Parathyroid adenoma (tissue), 2 donors: ENCODE measurements around the gene TP73.

Experiments
- H2AFZ ChIP-seq: fragments of 300-600 bp; sonication (generic); one replicate; pipeline ENCODE4 v1.7.0; 2017; ENCODE audit warnings: antibody characterized with exemption, mild to moderate bottlenecking
- H3K27ac ChIP-seq: fragments of 300-600 bp; sonication (generic); one replicate; pipeline ENCODE4 v1.7.0; 2017
- H3K27me3 ChIP-seq: fragments of 300-600 bp; sonication (generic); one replicate; pipeline ENCODE4 v1.7.0; 2017; ENCODE audit warnings: low read length; ENCODE audit not compliant: control insufficient read depth, insufficient read depth
- H3K36me3 ChIP-seq: fragments of 300-600 bp; sonication (generic); one replicate; pipeline ENCODE4 v1.7.0; 2017; ENCODE audit warnings: low read length; ENCODE audit not compliant: control insufficient read depth, insufficient read depth
- H3K4me1 ChIP-seq: fragments of 300-600 bp; sonication (generic); one replicate; pipeline ENCODE4 v1.7.0; 2017; ENCODE audit warnings: control low read depth
- H3K4me2 ChIP-seq: fragments of 300-600 bp; sonication (generic); one replicate; pipeline ENCODE4 v1.7.0; 2017; ENCODE audit warnings: low read length
- H3K4me3 ChIP-seq: fragments of 300-600 bp; sonication (generic); one replicate; pipeline ENCODE4 v1.7.0; 2017; ENCODE audit warnings: low read depth, low read length
- H3K79me2 ChIP-seq: fragments of 300-600 bp; sonication (generic); one replicate; pipeline ENCODE4 v1.7.0; 2017; ENCODE audit warnings: control low read depth
- H3K9ac ChIP-seq: fragments of 300-600 bp; sonication (generic); one replicate; pipeline ENCODE4 v1.7.0; 2017; ENCODE audit warnings: mild to moderate bottlenecking
- H3K9me3 ChIP-seq: fragments of 300-600 bp; sonication (generic); one replicate; pipeline ENCODE4 v1.7.0; 2017; ENCODE audit warnings: low read length; ENCODE audit not compliant: control insufficient read depth
- CTCF ChIP-seq: fragments of 300-600 bp; sonication (generic); IDR thresholded peaks from one replicate; pipeline ENCODE4 v1.7.0; 2017; ENCODE audit warnings: antibody characterized with exemption, mild to moderate bottlenecking
- donor health status: primary hyperparathyroidism.

TP73 gene

GRCh38 chr1:3650248-3651025 is 1.9 kb upstream of the TP73 start:
- TF ChIP-seq CTCF: no peak
- peaks cover 8% of the 10 kb centered on the region for H3K27me3 ChIP-seq

GRCh38 chr1:3651026-3651929 is 1.0 kb upstream of the TP73 start:
- H3K4me3 ChIP-seq: no peak overlapping the region
- H3K27me3 ChIP-seq: peaks cover 8% of the 10 kb centered on the region
- H2AFZ ChIP-seq: no peak overlapping the region
- H3K4me1 ChIP-seq: peaks cover 4% of the 10 kb centered on the region
- no peaks in the 10 kb centered on the region for H3K36me3 ChIP-seq
- no peak for TF ChIP-seq CTCF
- no peaks in the 10 kb centered on the region for H3K79me2 ChIP-seq
- no peaks in the 10 kb centered on the region for H3K9me3 ChIP-seq
- H3K4me2 ChIP-seq: peak overlapping the region; percentile 3
- no peak overlapping the region for H3K27ac ChIP-seq
- H3K9ac ChIP-seq: no peak overlapping the region

More at GRCh38 chr1:3650248-3651025, 1.9 kb upstream of the TP73 start:
- peak overlapping the region; percentile 68 for H3K4me3 ChIP-seq
- no peak overlapping the region for H3K9ac ChIP-seq
- H3K9me3 ChIP-seq: no peaks in the 10 kb centered on the region
- no peak overlapping the region for H3K27ac ChIP-seq
- H3K36me3 ChIP-seq: no peaks in the 10 kb centered on the region
- H3K79me2 ChIP-seq: no peaks in the 10 kb centered on the region
- peak overlapping the region; percentile 92 for H2AFZ ChIP-seq
- peaks cover 4% of the 10 kb centered on the region for H3K4me1 ChIP-seq
- peak overlapping the region; percentile 71 for H3K4me2 ChIP-seq

GRCh38 chr1:3652548-3653285 is 401 bp downstream of the TP73 start:
- Histone ChIP-seq H3K27ac (no peak overlapping the region), H3K4me1 (peaks cover 4% of the 10 kb centered on the region), H3K36me3 (no peaks in the 10 kb centered on the region), H3K79me2 (no peaks in the 10 kb centered on the region), H3K27me3 (peaks cover 8% of the 10 kb centered on the region), H3K9ac (no peak overlapping the region), H3K9me3 (no peaks in the 10 kb centered on the region), H3K4me3 (peak overlapping the region; percentile 4), H3K4me2 (peak overlapping the region; percentile 46), H2AFZ (no peak overlapping the region)
- no peak for TF ChIP-seq CTCF

GRCh38 chr1:3653286-3653618 is 936 bp downstream of the TP73 start:
- H3K27me3 ChIP-seq: peaks cover 8% of the 10 kb centered on the region
- H3K9ac ChIP-seq: no peak overlapping the region
- no peak for TF ChIP-seq CTCF
- H3K79me2 ChIP-seq: no peaks in the 10 kb centered on the region
- H3K9me3 ChIP-seq: no peaks in the 10 kb centered on the region
- H3K4me1 ChIP-seq: peaks cover 4% of the 10 kb centered on the region
- H3K4me2 ChIP-seq: no peak overlapping the region
- H3K27ac ChIP-seq: no peak overlapping the region
- no peak overlapping the region for H3K4me3 ChIP-seq
- no peak overlapping the region for H2AFZ ChIP-seq
- H3K36me3 ChIP-seq: no peaks in the 10 kb centered on the region
